ENCODE data around the gene ALLC. TPM values are rescaled to one million over a fixed set of nuclear protein-coding genes. Genes with fewer than 3 reads are reported as not detected.

The ALLC gene
- total and polyA plus RNA-seq, 2 experiments from 2014 or later, result not detected

GRCh38 chr2:3628800-3629199, 29.2 kb upstream of the ALLC start:
- DNase-seq (ENCODE audit: low read depth in 1 of 2, low spot score in 1 of 2), result peak; percentile 9 to 73
- Histone ChIP-seq H3K27ac (peak overlapping the region; percentile 41), H3K36me3 (no peaks in the 10 kb centered on the region), H3K27me3 (no peaks in the 10 kb centered on the region), H3K9me3 (ENCODE audit: low read depth) (no peaks in the 10 kb centered on the region), H3K4me3 (no peak overlapping the region), H3K4me1 (ENCODE audit: low read depth) (peaks cover 14% of the 10 kb centered on the region)
- no peak for TF ChIP-seq CTCF (IDR thresholded peaks at IDR 0.05; ENCODE audit: low read depth, low read length)

GRCh38 chr2:3630631-3631030, 27.4 kb upstream of the ALLC start:
- H3K4me1 ChIP-seq (ENCODE audit: low read depth), result peaks cover 14% of the 10 kb centered on the region
- no peak overlapping the region for H3K27ac ChIP-seq
- no peak overlapping the region for H3K4me3 ChIP-seq
- no peak for DNase-seq (ENCODE audit: low read depth in 1 of 2, low spot score in 1 of 2)
- no peaks in the 10 kb centered on the region for H3K9me3 ChIP-seq (ENCODE audit: low read depth)
- no peak for TF ChIP-seq CTCF (IDR thresholded peaks at IDR 0.05; ENCODE audit: low read depth, low read length)
- H3K27me3 ChIP-seq, result no peaks in the 10 kb centered on the region
- H3K36me3 ChIP-seq, result no peaks in the 10 kb centered on the region

- no peak overlapping the region for H3K27ac ChIP-seq
- TF ChIP-seq CTCF (IDR thresholded peaks at IDR 0.05; ENCODE audit: low read depth, low read length), result no peak
- H3K4me3 ChIP-seq, result no peak overlapping the region
Measured at GRCh38 chr2:3631161-3631850, 26.7 kb upstream of the ALLC start.

DNA sequence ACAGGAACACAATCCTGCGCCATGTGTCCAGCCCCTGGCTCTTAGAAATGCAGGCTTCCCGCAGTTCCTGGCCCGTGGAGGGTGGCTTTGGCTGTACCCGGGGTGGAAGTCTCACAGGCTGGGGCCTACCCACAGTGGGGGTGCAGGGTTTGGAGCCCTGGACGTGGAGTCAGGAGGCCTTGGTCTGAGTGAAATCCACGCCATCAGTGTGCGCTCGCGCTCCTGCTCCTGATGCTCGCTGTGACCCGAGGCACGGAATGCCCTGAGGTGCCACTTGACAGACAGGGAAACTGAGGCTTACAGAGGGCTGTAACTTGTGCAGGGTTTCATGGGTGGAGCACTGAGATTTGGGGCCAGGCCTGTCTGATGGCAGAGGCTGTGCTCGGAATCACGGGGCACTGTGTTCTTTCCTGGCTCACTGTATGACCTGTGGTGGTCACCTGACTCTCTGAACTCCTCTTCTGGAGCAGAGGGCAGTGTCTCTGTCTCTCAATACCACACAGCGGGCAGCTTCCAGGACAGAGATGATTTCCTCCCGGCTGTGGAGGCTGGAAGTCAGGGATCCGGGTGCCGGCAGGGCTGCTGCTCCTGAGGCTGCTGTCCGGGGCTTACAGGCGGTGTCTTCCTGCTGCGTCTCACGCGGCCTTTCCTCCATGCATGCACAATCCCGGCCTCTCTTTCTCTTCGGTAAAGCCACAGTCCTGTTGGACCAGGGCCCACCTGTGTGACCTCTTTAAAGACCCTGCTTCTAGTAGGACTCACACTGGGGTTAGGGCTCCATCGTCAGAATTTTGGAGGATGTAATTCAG, 25.9 kb upstream of the ALLC start:
- Histone ChIP-seq H3K27ac (no peak overlapping the region), H3K27me3 (no peaks in the 10 kb centered on the region), H3K36me3 (no peaks in the 10 kb centered on the region), H3K4me1 (ENCODE audit: low read depth) (peaks cover 6% of the 10 kb centered on the region), H3K9me3 (ENCODE audit: low read depth) (no peaks in the 10 kb centered on the region), H3K4me3 (no peak overlapping the region)
- DNase-seq (ENCODE audit: low read depth in 1 of 2, low spot score in 1 of 2), result no peak
- no peak for TF ChIP-seq CTCF (IDR thresholded peaks at IDR 0.05; ENCODE audit: low read depth, low read length)

More at GRCh38 chr2:3631161-3631850, 26.7 kb upstream of the ALLC start:
- Histone ChIP-seq H3K27me3 (no peaks in the 10 kb centered on the region), H3K9me3 (ENCODE audit: low read depth) (no peaks in the 10 kb centered on the region), H3K36me3 (no peaks in the 10 kb centered on the region), H3K4me1 (ENCODE audit: low read depth) (peaks cover 7% of the 10 kb centered on the region)
- no peak for DNase-seq (ENCODE audit: low read depth in 1 of 2, low spot score in 1 of 2)

DNA sequence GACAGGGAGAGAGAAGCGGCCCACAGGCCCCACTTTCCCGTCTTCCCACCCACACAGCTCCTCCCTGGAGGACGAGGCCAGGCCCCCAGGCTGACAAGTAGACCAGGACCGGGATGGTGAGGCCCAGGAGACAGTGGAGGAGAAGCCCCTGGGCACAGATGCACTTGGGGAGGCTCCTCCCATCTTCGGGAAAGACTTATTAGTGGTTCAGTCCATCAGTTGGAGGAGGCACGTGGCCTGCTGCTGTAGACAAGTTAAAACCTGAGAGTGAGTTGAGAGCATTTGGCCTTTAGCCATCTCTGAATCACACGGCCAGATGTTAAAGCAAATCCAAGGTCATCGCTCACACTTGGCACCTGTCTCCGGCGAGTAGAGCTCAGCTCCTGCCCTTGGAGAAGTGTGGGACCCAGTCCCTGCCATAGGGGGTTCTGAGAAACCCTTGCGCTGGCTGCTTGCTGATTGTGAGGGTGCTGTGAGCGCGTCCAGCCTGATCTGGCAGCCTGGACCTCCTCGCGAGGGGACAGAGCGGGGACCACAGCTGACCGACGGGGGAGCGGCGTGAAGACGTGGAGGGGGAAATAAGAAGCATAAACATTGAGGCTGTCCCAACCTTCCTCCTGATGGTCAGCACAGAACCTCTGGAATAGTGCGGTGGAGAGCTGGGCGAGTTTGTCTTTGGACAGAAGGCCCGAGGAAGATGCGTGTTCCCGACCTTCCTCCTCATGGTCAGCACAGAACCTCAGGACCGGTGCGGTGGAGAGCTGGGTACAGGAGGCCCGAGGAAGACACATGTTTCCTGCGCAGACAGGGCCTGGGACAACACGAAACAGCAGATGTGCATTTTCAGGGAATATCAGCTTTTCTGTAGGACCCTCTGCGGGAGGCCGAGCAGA, 24.7 kb upstream of the ALLC start:
- no peak overlapping the region for H3K4me3 ChIP-seq
- no peaks in the 10 kb centered on the region for H3K9me3 ChIP-seq (ENCODE audit: low read depth)
- DNase-seq (ENCODE audit: low read depth in 1 of 2, low spot score in 1 of 2), result peak in 1 of 2 donors; percentile 36
- no peaks in the 10 kb centered on the region for H3K27me3 ChIP-seq
- no peak overlapping the region for H3K27ac ChIP-seq
- TF ChIP-seq CTCF (IDR thresholded peaks at IDR 0.05; ENCODE audit: low read depth, low read length), result no peak
- H3K36me3 ChIP-seq, result no peaks in the 10 kb centered on the region
- H3K4me1 ChIP-seq (ENCODE audit: low read depth), result peaks cover 6% of the 10 kb centered on the region

Measured in cardiac muscle cell (in vitro differentiated cells and primary cell).